GM12865 (cell line): ENCODE data around the gene TRAK1.
"Not testable (repeated sequence)": the region's sequence is repeated elsewhere in the genome, so short reads cannot be mapped to it uniquely, and the experiment has no call there.

ENCODE experiments used
- DNase-seq: peaks from one replicate; pipeline ENCODE4 v3.0.0; 2010; ENCODE audit warnings: low read depth
- H3K4me3 ChIP-seq: 2 replicates; pipeline ENCODE4 v1.5.1; 2011; ENCODE audit warnings: mild to moderate bottlenecking, low read depth, low read length, control low read depth
- TF ChIP-seq, protein P1 (sequence below): IDR thresholded peaks from 2 replicates; pipeline ENCODE4 v1.5.1; 2011; ENCODE audit warnings: low read length, control low read depth, low read depth, inconsistent platforms; ENCODE audit not compliant: insufficient read depth; ENCODE audit errors: missing control alignments

TRAK1 gene

DNA sequence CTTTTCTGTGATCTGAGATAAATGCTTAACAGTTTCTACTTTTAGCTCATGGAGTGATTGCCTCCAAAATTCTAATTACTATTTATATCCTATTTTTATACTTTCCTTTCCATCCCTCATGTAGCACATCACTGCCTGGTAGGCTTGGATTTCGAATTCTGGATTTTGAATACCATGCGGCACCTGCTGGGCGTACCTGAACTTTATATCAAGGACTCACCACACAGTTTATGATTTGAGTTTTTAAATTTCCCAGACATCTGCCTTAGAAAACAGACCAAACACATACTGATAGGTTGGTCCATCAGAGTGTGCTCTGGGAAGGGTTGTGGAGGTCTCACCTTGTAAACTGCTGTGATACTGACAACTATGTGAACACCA lies 6.4 kb downstream of the TRAK1 start:
- TF ChIP-seq, protein P1, sequence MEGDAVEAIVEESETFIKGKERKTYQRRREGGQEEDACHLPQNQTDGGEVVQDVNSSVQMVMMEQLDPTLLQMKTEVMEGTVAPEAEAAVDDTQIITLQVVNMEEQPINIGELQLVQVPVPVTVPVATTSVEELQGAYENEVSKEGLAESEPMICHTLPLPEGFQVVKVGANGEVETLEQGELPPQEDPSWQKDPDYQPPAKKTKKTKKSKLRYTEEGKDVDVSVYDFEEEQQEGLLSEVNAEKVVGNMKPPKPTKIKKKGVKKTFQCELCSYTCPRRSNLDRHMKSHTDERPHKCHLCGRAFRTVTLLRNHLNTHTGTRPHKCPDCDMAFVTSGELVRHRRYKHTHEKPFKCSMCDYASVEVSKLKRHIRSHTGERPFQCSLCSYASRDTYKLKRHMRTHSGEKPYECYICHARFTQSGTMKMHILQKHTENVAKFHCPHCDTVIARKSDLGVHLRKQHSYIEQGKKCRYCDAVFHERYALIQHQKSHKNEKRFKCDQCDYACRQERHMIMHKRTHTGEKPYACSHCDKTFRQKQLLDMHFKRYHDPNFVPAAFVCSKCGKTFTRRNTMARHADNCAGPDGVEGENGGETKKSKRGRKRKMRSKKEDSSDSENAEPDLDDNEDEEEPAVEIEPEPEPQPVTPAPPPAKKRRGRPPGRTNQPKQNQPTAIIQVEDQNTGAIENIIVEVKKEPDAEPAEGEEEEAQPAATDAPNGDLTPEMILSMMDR, result no peak
- no peak overlapping the region for H3K4me3 ChIP-seq
- no peak for DNase-seq

GRCh38 chr3:42098171-42098570 lies 7.0 kb downstream of the TRAK1 start:
- H3K4me3 ChIP-seq, result no peak overlapping the region
- no peak for DNase-seq
- TF ChIP-seq, protein P1, result no peak

DNA sequence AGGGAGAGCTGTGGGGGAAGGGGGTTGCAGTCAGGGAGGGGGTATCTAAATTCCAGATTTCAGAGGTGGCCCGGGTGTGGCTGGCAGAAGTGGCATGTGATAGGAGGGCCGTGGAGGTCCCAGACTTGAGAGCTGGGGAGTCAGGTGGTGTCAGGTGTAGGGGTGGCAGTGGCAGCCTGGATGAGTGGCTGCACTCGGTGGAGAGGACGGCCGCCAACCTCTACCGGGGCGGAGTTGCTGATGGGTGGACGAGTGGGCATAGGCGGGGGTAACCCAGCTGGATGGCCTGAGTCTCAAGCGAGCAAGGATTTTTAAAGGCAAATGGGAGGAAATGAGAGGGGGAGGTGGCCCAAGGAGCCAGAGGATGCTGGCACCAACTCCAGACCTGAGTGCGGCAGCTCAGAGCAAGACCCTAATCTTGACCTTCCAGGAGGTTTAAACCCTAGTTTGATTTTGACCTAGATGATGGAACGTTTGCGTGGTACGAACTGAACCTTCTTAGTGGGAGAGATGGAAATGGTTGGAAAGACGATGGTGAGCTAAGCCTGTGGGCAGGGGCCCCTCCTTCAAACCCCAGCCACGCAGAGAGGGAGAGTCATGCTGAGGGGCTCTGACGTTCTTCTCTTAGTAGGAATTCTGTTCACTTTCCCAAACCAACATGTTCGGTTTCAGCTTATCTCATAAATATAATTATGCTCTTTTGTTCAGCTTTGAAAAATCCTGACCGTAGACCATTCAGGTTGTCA lies 8.0 kb downstream of the TRAK1 start:
- DNase-seq, result no peak
- TF ChIP-seq, protein P1, result no peak
- H3K4me3 ChIP-seq, result no peak overlapping the region

GRCh38 chr3:42101048-42101447 lies 9.9 kb downstream of the TRAK1 start:
- H3K4me3 ChIP-seq, result no peak overlapping the region
- TF ChIP-seq, protein P1, result no peak
- DNase-seq, result no peak

DNA sequence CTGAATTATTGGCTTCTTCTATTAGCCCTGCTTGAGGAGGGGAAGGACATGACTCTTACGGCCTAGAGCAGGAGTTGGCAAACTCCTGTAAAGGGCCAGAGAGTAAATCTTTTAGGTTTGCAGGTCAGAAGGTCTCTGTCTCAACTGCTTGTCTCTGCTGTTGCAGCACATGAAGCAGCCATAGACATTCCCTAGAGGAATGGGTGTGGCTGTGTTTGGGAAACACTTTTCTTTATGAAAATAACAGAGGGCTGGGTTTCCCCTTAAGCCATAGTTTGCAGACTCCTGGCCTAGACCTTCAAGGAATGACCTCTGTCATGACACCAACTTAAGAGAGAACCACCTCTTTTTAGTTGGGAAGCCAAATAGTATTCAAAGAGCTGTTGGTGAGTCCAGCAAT lies 10.3 kb downstream of the TRAK1 start:
- DNase-seq, result no peak
- TF ChIP-seq, protein P1, result no peak
- no peak overlapping the region for H3K4me3 ChIP-seq

DNA sequence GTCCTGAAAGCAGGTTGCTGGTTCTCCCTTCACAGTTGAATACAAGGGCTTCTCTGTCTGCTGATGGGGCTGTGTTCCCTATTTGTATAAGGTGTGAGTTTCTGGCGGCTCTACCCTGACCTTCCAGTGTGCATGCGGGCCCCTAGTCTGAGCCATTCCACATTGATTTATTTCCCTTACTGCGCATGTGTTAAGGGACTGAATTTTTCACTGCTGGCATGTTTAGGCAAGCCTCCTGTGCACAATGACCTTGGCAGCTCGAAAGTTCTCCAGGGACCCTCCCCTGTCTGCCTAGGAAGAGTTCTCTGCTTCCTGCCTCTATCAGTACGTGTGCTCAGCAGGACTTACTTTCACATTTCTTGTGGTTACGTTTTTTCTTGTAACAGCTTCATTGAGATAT lies 11.4 kb downstream of the TRAK1 start:
- TF ChIP-seq, protein P1, result no peak
- no peak for DNase-seq
- H3K4me3 ChIP-seq, result no peak overlapping the region

GRCh38 chr3:42103921-42104665 lies 12.9 kb downstream of the TRAK1 start:
- H3K4me3 ChIP-seq, DNase-seq: not testable (repeated sequence)

GRCh38 chr3:42105994-42106393 lies 14.8 kb downstream of the TRAK1 start:
- not testable (repeated sequence) for DNase-seq, H3K4me3 ChIP-seq
